Right renal cortex interstitium (tissue), 3 donors: ENCODE results near the gene RASGRF2. TPM values are rescaled to one million over a fixed set of nuclear protein-coding genes. Genes with fewer than 3 reads are reported as not detected.

ENCODE experiments used
- DNase-seq, 3 donors: peaks; one replicate each; pipeline ENCODE4 v3.0.0-alpha.2; 2013; ENCODE audit warnings: low read depth in 3 of 3, low spot score in 2 of 3
- polyA plus RNA-seq, 3 donors: library from polyadenylated mRNA; unstranded; fragments of 120-200 nt; gene quantifications; one replicate each; pipeline ENCODE4 v1.2.1, GENCODE V29; 2013; ENCODE audit not compliant: insufficient read length in 3 of 3

Gene RASGRF2
- polyA plus RNA-seq, 3 donors = 1.6 to 2.3 (median 1.8) TPM

DNA sequence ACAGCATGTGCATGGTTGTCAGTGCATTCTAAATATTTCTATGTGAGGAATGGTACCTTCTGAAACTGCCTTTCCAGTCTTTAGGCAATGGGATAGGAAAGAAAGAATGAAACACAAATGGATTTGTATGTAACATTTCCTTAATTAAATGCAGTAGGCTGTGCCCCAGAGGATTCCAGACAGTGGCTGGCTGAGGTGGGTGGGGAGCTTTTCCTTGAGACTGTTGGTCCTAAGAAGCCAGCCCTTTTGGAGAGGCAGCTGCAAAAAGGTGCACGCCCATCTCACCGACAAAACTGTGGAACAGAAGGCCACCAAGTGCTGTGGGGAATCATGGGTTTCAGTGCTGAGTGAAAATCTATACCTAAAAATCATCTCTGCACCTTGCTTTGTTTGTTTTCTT, 266.1 kb downstream of the RASGRF2 start:
- DNase-seq = no peak

DNA sequence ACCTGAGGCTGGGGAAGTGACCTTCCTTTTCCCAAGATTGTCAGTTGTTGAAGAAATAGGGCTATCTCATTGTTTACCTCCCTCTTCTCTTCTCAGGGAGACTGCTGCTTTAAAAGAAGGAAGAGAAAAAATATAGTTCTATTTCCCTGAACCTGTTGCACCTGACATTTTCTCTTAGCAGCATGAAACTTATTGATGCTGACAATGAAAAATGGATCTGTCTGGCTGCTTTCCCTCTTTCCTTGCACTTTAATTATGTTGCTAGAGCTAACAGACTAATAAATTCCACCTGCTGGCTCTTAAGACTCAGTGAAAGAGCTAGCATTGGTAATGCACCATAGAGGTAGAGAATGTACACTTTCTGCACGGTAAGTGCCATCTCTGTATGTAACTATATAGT, 266.8 kb downstream of the RASGRF2 start:
- no peak for DNase-seq

DNA sequence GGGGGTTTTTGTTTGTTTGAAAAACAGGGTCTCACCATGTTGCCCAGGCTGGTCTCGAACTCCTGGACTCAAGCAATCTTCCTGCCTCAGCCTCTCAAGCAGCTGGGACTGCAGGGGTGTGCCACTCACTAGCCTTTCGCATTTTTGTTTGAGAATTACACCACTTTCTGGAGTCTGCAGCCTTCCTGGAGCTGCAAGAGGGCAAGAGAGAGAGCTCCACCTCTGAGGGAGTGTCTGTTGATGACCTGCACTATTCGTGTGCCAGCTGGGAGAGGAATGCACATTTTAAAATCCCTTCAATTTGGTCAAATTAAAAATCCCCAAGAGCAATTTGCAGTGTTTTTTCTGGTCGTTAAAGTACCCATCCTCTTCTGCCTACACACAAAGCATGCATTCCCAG, 267.9 kb downstream of the RASGRF2 start:
- DNase-seq = no peak

DNA sequence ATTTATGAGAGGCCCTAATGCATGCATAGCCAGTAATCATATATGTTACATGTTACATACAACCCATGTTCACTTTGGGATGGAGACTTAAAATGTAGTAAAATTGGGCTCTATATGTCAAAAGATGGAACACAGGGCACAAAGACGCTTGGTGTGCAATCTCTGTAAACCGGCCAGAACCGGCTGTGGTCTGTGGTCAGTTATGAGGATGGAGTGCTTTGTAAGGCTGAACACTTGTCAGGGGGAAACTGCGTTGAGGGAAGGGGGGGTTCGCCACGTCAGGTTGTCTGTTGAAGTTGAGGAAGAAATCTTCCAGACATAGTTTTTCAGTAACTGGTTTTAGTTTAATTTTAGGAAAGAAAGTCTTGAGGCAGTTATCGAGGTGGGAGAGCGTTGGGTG, 270.3 kb downstream of the RASGRF2 start:
- DNase-seq = no peak

DNA sequence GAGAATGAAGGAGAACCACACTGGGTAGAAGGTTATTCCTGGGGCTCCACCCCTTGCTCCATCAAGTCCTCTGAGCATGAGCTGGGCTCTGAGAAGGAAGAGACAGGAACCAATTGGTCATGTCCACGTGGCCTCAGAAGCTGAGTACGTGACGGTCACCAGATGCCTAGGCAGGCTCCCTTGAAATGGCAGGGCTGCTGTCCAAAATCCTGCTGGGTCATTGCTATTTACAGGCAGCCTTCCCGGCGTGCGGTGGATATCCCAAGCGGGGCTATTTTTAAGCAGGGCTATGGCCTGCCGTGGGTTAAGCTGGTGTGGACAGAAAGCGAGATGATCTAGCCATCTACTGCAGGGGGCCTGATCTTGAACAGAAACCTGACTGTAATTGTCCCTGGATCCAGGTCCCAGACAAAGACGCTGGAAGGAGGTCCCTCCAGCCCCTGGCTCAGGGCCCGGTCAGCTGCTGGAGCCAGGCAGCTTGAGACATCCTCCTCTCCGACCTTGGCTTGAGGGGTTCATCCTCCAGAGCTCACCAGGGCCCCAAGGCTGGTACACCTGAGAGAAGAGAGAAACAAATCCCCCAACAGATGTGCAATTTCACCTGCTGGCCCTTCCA, 272.4 kb downstream of the RASGRF2 start:
- DNase-seq = no peak

DNA sequence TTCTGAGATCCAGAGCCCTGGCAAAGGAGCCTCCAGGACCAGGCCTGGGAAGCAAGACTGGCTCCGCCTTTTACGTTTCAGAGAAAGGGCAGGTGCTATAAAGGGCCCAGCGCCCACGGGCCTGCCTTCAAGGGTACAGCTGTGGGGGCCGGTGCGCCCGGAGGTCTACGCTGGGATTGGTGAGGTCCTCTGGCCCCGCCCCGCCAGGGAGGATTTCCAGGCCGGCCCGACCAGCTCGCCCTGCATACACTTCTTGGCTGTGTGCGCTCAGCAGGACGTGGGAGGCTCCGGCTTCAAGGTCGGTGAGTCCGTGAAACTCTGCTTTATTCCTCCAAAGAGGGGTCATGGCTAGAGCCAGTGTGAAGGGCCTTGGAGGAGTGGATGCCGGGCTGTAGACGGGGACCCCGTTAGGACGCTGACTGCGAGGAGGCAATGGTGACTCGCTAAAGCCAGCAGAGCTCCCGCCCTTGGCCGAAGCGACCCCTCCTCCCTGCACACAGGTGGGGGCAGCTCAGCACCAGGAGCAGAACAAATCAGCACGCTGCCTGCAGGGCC, 273.0 kb downstream of the RASGRF2 start, which contains the start of gene CKMT2:
TSS of gene CKMT2 (plus strand) at position 243 of the 555 bp plus-strand sequence. CDS start 17,811 bp downstream, outside the sequence.
- peak; percentile 25 to 51 (median 36) for DNase-seq

DNA sequence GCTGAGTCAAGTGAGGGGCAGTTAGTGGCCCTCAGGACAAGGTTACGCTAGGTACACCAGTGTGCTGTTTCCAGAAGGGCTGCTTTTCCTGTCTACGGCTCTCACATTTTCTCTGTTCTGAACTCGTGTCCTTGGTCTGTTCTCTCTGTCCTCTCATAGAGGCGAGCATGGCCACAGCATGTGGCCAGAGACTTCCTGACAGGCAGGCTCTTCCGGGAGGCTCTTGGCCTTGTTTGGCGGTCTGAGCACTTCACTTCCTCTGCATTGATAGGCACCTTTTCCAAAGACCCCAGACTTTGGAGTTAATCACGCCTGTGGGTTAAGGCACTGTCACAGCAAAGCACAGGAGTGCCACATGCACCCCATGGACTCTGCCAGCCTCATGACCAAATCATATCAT, 274.1 kb downstream of the RASGRF2 start:
- no peak for DNase-seq

DNA sequence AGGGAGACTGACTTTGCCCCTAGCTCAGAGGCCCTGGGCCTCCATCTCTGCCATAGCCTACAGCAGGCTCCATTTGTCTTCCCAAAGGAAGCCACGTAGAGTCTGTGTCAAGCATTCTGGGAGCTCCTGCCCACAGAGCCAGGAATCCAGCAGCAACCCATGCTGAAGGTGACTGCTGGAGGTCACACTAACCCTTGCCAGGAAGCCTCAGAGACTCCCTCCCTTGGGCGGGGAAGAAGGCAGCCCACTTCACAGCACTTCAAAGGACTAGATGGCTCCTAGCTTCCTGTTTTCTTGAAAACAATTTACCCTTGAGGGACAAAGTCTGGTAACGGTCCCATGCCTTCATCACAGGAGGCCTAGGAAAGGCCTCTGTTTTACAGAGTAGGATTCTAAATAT, 274.6 kb downstream of the RASGRF2 start:
- DNase-seq = no peak

DNA sequence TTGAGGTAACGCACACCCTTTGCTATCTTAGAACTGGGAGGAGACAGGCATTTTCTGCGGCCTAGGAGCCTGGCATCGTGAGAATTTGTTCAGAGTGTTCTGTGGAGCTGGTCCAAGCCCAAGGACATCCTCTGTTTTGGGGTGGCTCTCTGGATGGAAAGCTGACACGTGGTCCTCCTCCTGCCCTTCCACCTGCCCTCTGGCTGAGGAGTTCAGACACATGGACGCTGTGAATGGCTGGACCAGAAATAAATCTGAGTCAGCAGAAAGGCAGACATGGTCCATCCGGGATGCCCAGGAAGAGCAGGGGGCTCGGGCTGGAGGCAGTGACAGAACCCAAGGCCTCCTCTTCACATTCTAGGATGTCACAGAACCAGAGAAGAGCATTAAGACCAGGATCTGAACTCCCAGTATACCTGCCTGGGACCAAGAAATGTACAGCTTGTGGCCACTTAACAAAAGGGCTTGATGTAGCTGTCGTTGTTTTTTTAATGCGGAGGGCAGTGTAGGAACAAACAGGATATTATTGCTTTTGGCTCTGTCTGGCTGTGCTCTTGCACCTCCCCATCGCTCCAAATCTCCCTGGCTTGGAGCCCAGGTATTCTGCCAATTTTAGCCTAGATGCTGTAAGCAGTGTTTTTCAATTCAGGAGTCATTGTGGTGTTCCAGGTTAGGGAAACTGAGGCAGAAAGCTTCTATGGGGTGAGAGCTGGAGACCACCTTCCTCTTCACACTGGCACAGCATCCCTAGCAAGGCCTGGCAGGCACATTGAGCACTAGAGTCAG, 275.3 kb downstream of the RASGRF2 start:
- DNase-seq = no peak

DNA sequence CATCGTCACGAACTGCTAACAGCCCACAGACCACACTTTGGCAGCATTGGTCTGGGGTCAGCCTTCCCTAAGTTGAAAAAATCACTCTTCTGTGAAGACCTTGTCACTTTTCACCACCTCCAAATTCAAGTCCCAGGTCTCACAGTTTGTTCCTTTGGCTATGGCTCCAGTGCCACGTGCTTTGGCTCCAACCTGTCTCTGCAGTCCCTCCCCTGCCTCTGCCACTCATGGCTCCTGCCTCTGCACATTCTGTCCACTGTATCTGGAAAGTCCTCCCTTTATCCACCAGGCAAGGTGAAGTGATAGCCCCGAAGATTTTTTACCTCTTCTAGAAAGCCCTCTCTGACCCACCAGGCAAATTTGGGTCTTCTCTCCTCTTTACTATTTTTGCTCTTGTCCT, 278.3 kb downstream of the RASGRF2 start:
- no peak for DNase-seq

DNA sequence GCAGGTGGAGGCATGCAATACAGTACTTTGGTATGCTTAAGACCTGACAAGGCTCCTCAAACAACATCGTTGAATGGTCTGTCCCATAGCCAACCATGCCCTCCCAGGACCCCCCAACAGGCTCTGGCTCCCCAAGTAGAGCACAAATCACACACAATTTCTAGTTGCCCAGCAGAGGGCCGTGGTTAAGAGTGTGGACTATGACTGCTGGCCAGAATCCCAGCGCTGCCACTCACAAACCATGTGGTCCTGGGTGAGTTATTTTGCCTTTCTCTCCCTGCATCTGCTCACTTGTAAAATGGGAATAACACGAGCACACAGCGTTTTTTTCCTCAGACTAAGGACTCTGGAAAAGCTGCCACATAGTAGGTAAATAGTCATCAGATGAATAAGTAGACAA, 279.4 kb downstream of the RASGRF2 start:
- no peak for DNase-seq

DNA sequence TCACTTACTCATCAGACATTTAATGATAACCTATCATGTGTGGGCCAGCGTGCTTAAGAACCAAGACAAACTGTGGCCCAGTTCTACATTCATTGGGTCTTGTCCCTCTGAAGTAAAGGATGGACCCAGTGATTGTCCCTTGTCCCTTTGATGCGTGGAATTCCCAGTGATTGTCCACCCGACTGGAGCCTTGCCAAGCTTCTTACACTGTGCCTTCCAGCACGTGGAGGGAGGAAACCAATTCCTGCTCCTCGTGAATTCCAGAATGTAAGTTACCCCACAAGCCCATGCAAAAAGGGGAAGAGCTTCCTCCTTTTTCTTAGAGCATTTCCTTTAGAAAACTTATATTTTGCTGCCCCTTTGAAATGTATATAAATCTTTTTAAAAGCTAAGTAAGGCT, 280.8 kb downstream of the RASGRF2 start:
- DNase-seq = no peak

DNA sequence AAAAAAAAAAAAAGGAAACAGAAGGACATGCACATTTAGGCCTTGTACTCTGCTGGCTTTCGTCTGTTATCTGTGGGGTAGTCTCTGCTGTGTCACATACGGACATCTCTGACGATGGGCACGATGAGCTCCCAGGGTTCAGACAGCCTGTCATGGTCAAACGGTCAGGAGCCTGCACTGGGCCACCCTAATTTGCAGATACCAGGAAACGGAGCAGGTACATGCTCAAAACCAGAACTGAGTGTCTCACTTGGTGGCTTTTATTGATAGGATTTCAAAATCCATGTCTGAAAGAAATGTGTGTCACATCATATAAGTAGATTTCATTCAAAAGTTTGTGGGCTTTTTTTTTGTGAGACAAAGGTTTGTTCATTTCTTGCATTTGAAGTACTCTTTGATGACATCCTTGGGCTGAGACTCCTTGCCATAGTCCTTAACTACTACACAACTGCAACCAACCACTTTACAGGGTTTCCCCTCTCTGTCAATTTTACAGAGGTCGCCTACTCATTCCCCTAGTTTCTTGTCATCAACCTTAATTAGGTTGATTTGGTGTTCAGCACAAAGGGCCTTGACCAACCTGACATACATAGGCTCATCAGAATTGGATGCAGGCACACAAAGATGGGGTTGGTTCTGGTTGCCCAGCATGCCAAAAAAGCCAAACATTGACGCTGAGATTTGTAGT, 281.9 kb downstream of the RASGRF2 start:
- no peak for DNase-seq

DNA sequence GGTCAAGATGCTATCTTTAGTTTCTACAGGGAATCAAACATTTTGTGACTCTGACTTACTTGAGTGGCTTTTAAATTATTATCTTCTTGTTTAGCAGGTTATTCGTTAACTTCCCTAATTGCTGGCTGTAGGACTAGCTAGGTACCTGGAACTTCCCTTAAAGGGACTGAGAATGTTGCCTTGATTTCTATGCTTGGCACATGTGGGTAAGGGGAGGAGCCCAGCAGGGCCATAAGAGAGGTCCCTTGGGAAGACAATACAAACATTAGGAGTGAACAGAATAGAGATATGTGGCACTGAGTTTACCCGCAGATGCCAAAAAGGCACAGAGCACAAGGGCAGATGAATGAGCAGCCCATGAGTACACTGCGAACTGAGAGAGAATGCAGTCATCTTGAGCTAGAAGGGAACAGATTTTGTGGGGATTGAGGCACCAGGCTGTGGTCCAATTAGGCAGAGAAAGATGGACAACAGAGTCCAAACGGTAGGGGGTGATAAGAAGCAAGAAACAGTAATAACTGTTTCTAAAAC, 282.8 kb downstream of the RASGRF2 start:
- no peak for DNase-seq

DNA sequence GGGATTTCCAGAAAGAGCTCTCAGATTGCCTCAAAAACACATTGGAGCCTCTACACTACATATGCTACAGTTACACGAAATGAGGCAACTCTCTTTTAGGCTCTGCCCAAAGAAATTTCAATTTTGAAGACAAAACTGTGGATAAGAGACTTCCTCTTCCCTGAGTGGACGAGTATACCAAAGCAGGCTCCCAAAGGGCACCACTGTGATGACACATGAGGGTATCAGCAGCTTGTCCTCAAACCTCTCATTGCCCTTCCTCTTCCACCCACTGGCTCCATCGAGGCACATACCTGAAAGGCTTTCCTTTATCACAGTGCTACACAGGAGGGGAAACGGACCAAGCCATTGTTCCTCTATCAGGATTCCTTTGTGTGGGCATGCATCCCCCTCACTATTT, 284.3 kb downstream of the RASGRF2 start:
- no peak for DNase-seq

DNA sequence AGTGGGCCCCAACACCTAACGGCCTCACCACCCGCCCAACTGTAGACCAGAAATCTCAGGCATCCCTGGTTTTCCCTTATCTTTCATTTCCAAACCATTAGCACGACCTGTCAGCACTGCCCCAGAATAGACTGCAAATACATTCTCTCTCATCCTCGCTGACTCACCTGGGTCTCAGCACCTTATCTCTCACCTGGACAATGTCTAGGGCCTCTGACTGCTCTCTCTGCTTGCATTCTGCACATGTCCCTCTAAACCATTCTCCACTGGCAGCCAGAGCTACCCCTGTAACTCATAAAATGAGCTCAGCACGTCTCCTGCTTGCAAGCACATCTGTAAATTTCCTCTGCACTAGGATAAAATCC, 285.7 kb downstream of the RASGRF2 start:
- DNase-seq = no peak

DNA sequence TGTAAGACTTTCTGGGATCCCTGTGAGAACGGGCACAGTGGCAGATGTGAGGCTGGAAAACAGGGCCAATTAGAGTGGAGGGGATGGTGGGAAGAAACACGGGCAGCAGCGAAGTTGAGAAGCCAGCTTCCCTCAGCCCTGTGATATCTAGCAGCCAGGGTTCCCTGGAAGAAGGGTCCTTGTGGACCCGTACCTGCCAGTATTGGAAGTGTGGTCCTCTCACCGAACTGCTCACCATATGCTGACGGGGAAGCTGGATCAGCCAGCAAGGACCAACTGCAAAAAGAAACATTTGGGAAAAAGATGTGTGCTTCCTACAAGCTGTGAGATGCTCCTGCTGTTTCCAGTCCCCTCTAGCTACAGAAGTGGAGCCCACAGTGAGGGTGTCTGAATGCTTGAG, 286.5 kb downstream of the RASGRF2 start:
- DNase-seq = no peak

DNA sequence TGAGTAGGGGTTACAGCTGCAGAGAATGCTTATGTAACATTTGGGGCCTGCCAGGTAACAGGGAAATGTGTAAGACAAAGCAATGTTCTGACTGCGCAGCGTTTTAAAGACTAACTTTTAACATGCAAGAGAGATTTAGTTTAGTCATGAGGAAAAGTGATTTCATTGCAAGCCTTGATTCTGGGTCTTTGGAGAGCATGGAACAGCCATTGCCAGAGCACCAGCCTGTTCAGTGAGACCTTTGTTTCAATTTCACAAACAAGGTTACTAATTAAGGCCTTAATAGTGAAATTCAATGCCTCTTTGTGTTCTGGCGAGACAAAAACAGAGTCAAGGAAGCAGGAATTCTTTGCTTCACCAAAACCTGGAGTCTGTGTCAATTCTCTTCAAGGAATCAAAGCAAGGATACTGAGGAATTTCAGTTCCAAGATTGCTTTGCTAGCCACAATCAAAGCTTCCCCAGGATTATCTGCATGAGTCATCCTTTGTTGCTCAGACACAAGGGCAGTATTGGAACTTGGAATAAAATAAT, 287.3 kb downstream of the RASGRF2 start:
- DNase-seq = no peak

DNA sequence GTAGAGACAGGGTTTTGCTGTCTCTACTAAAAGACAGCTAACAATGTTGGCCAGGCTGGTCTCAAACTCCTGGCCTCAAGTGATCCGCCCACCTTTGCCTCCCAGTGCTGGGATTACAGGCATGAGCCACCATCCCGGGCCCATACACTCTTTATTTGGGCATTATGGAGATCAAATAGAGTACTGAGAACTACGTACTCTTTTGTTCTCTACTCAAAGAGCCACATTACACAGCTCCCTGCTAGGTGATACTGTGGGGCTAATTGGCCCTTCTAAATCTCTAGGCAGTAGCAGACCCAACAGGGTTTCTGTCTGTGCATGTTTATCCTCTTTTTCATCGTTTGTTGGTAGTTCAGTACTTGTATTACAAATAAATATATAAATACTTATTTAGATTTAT, 289.1 kb downstream of the RASGRF2 start:
- no peak for DNase-seq

DNA sequence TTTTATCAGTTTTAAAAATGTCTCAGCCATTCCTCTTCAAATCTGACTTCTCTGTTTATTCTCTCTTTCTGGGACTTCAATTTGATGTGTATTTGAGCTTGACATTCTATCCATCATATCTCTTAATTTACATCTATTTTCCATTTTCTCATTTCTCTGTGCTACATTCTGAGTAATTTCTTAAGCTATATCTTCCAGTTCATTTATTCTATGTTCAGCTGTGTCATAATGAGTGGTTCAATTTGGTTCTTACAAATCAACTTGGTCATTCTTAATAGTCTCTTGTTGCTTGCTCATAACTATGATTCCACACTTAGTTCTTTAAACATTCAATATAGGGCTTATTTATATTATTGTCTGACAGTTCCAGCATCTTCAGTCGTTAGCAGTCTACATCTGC, 289.8 kb downstream of the RASGRF2 start:
- DNase-seq = no peak

DNA sequence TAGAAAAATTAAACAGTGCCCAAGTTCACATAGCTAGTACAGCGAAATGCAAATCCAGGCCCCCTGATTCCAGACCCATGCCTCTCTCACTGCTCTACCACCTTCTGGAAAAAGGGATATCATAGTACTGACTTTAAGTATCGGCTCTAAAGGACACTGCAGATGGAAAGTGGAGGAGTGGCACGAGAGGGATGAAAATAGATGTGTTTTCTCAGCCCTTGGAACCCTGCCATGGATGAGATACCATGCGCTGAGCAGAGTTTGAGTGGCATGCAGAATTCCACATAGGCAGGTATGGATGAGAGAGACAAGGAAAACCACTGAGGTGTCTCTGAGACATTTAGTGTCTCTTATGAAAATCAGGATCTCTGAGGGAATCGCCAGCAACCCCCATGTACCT, 291.8 kb downstream of the RASGRF2 start:
- DNase-seq = no peak
